IMR-90 (cell line): ENCODE measurements around the gene NCF2. TPM values are rescaled to one million over a fixed set of nuclear protein-coding genes. Genes with fewer than 3 reads are reported as not detected.

Experiments
- ATAC-seq: fragments of 200-7000 bp; cut with Tn5 transposase; 2 replicates; pipeline ENCODE4 v1.9.1; 2020; ENCODE audit warnings: low read depth, mild to moderate bottlenecking, moderate library complexity
- BruUV-seq: library from RNA; stranded (reverse); fragments of 400-500 nt; replicated peaks from 2 replicates; lab custom pipeline; 2021; lab: Mats Ljungman, UMichigan
- CTCF ChIA-PET: fragments of 300-600 bp; formaldehyde crosslinking; extraction: SDS; loops from one replicate; lab custom pipeline; 2021; ENCODE audit warnings: antibody characterized with exemption; lab: Yijun Ruan, JAX
- POLR2A ChIA-PET: fragments of 300-600 bp; sonication (Branson Sonifier 250); formaldehyde crosslinking; loops from one replicate; lab custom pipeline; 2022; ENCODE audit warnings: antibody characterized with exemption; ENCODE audit not compliant: unreplicated experiment; lab: Charles Lee
- DNase-seq: peaks from one replicate; pipeline ENCODE4 v3.0.0; 2013
- H2AFZ ChIP-seq: replicated peaks from 2 replicates; pipeline ENCODE3; 2013; ENCODE audit warnings: low read length, mild to moderate bottlenecking; ENCODE audit not compliant: poor library complexity
- H2AK5ac ChIP-seq: 2 replicates; pipeline ENCODE4 v1.6.1; 2013; ENCODE audit warnings: low read depth, low read length, inconsistent platforms
- H2AK9ac ChIP-seq: replicated peaks from 2 replicates; pipeline ENCODE3; 2013; ENCODE audit warnings: mild to moderate bottlenecking, low read depth, low read length, moderate library complexity; ENCODE audit not compliant: poor library complexity
- H2BK120ac ChIP-seq: 2 replicates; pipeline ENCODE4 v1.6.1; 2013; ENCODE audit warnings: low read depth, low read length, inconsistent platforms
- H2BK15ac ChIP-seq: 3 replicates; pipeline ENCODE4 v1.6.1; 2013; ENCODE audit warnings: low read depth, low read length, inconsistent platforms
- H2BK20ac ChIP-seq: 2 replicates; pipeline ENCODE4 v1.6.1; 2013; ENCODE audit warnings: low read depth, mild to moderate bottlenecking, inconsistent platforms, low read length, moderate library complexity
- H2BK5ac ChIP-seq: 2 replicates; pipeline ENCODE4 v1.6.1; 2013; ENCODE audit warnings: mild to moderate bottlenecking, low read depth, low read length, inconsistent platforms; ENCODE audit not compliant: poor library complexity, severe bottlenecking
- H3K14ac ChIP-seq: replicated peaks from 2 replicates; pipeline ENCODE4 v1.6.1; 2013; ENCODE audit warnings: low read depth, low read length, inconsistent platforms
- H3K18ac ChIP-seq: 2 replicates; pipeline ENCODE4 v1.6.1; 2013; ENCODE audit warnings: low read depth, low read length, control low read depth
- H3K23ac ChIP-seq: 2 replicates; pipeline ENCODE4 v1.6.1; 2013; ENCODE audit warnings: low read depth, low read length, inconsistent platforms
- H3K27ac ChIP-seq: 2 replicates; pipeline ENCODE4 v1.5.1; 2013; ENCODE audit warnings: mild to moderate bottlenecking, control low read depth, low read length; ENCODE audit not compliant: insufficient read depth
- H3K27me3 ChIP-seq: 2 replicates; pipeline ENCODE4 v1.6.1; 2013; ENCODE audit warnings: low read length; ENCODE audit not compliant: control insufficient read depth, insufficient read depth
- H3K36me3 ChIP-seq: 2 replicates; pipeline ENCODE4 v1.6.1; 2013; ENCODE audit warnings: low read length, mixed read lengths; ENCODE audit not compliant: control insufficient read depth, insufficient read depth
- H3K4ac ChIP-seq: 2 replicates; pipeline ENCODE4 v1.6.1; 2013; ENCODE audit warnings: low read depth, low read length, inconsistent platforms
- H3K4me1 ChIP-seq: 2 replicates; pipeline ENCODE4 v1.6.1; 2013; ENCODE audit warnings: low read length, mixed read lengths; ENCODE audit not compliant: control insufficient read depth, insufficient read depth
- H3K4me2 ChIP-seq: 2 replicates; pipeline ENCODE4 v1.6.1; 2013; ENCODE audit warnings: low read depth, mild to moderate bottlenecking, control low read depth, low read length, moderate library complexity
- H3K4me3 ChIP-seq: 2 replicates; pipeline ENCODE4 v1.5.1; 2013; ENCODE audit warnings: low read depth, mild to moderate bottlenecking, control low read depth, low read length, moderate library complexity; ENCODE audit not compliant: insufficient read depth
- H3K56ac ChIP-seq: 2 replicates; pipeline ENCODE4 v1.6.1; 2013; ENCODE audit warnings: low read length, inconsistent platforms; ENCODE audit not compliant: insufficient read depth; ENCODE audit errors: extremely low read depth
- H3K79me1 ChIP-seq, 2 experiments: 2 replicates each; pipeline ENCODE4 v1.6.1; 2013; ENCODE audit warnings: low read length in 2 of 2, inconsistent platforms in 1 of 2, low read depth in 1 of 2
- H3K9ac ChIP-seq: 2 replicates; pipeline ENCODE4 v1.6.1; 2013; ENCODE audit warnings: low read depth, low read length, control low read depth
- H3K9me1 ChIP-seq: 2 replicates; pipeline ENCODE4 v1.6.1; 2013; ENCODE audit warnings: low read length, inconsistent platforms; ENCODE audit not compliant: insufficient read depth
- H3K9me3 ChIP-seq: 2 replicates; pipeline ENCODE4 v1.6.1; 2013; ENCODE audit warnings: low read length; ENCODE audit not compliant: control insufficient read depth, insufficient read depth
- H4K20me1 ChIP-seq: 2 replicates; pipeline ENCODE4 v1.6.1; 2013; ENCODE audit warnings: low read length, inconsistent platforms; ENCODE audit not compliant: insufficient read depth
- H4K5ac ChIP-seq: 2 replicates; pipeline ENCODE4 v1.6.1; 2013; ENCODE audit warnings: mild to moderate bottlenecking, low read depth, low read length, control low read depth
- H4K8ac ChIP-seq, 2 experiments: 2 replicates each; pipeline ENCODE4 v1.6.1; 2013; ENCODE audit warnings: low read depth in 2 of 2, low read length in 2 of 2, control low read depth in 1 of 2, inconsistent platforms in 1 of 2
- H4K91ac ChIP-seq: 2 replicates; pipeline ENCODE4 v1.6.1; 2013; ENCODE audit warnings: low read depth, low read length, inconsistent platforms; ENCODE audit not compliant: insufficient read depth
- BHLHE40 ChIP-seq: fragments of 150-350 bp; IDR thresholded peaks from 2 replicates; pipeline ENCODE4 v1.6.1; 2016; ENCODE audit warnings: mild to moderate bottlenecking, low read depth, low read length
- CEBPB ChIP-seq: IDR thresholded peaks from 2 replicates; pipeline ENCODE4 v1.6.1; 2012; ENCODE audit warnings: low read depth, low read length, improper control_type of control experiment
- FOS ChIP-seq: fragments of 150-350 bp; IDR thresholded peaks from 2 replicates; pipeline ENCODE4 v1.6.1; 2016; ENCODE audit warnings: low read depth, low read length
- MXI1 ChIP-seq: IDR thresholded peaks from 2 replicates; pipeline ENCODE4 v1.6.1; 2012; ENCODE audit warnings: low read depth, mild to moderate bottlenecking, low read length, moderate library complexity, borderline replicate concordance
- POLR2A ChIP-seq: IDR thresholded peaks from 2 replicates; pipeline ENCODE4 v1.6.1; 2012; ENCODE audit warnings: mild to moderate bottlenecking, low read depth, low read length
- RCOR1 ChIP-seq: IDR thresholded peaks from 2 replicates; pipeline ENCODE4 v1.6.1; 2012; ENCODE audit warnings: mild to moderate bottlenecking, low read length, improper control_type of control experiment; ENCODE audit not compliant: insufficient replicate concordance
- RFX5 ChIP-seq: IDR thresholded peaks from 2 replicates; pipeline ENCODE4 v1.8.0; 2012; ENCODE audit warnings: low read depth, mild to moderate bottlenecking, low read length, moderate library complexity
- SMC3 ChIP-seq: fragments of 150-350 bp; IDR thresholded peaks from 2 replicates; pipeline ENCODE4 v1.6.1; 2016; ENCODE audit warnings: low read depth, mild to moderate bottlenecking, antibody characterized with exemption, low read length, moderate library complexity
- WGBS, 2 experiments: methylation state at CpG; one replicate each; pipeline versions ENCODE4 v1.1.5 to v1.1.7; 2013; ENCODE audit warnings: missing lambda C conversion rate in 2 of 2; ENCODE audit not compliant: insufficient read length in 1 of 2; ENCODE audit errors: extremely low coverage in 2 of 2; 5-methylcytosine and 5-hydroxymethylcytosine counted together
- dilution Hi-C: fragments of 300-500 bp; cut with HindIII; formaldehyde crosslinking; loops from one replicate; pipeline ENCODE4 v1.14.3; 2018; ENCODE audit warnings: low sequenced_read_pairs; ENCODE audit not compliant: unreplicated experiment
- in situ Hi-C: fragments of 300-500 bp; cut with MboI; formaldehyde crosslinking; loops from 3 replicates; pipeline ENCODE4 v1.14.3; 2019; ENCODE audit warnings: low sequenced_read_pairs, inconsistent platforms, mixed read lengths
- intact Hi-C: fragments of 100-400 bp; cut with micrococcal nuclease; formaldehyde crosslinking; loops from 2 replicates; pipeline ENCODE4 v1.10.0; 2022
- polyA plus RNA-seq, 3 experiments: library from polyadenylated mRNA; depleted of rRNA; stranded (reverse); fragments of >200 nt; gene quantifications; 2 replicates each; pipeline ENCODE4 v1.2.3, GENCODE V29; 2012; ENCODE audit warnings: low replicate concordance in 1 of 3
- total RNA-seq: library from RNA; depleted of rRNA; stranded (reverse); fragments of >200 nt; gene quantifications from 2 replicates; pipeline ENCODE4 v1.2.3, GENCODE V29; 2012
- TF ChIP-seq, protein P1 (sequence below): fragments of 150-350 bp; IDR thresholded peaks from 2 replicates; pipeline ENCODE4 v1.6.1; 2017; ENCODE audit warnings: mild to moderate bottlenecking, antibody characterized with exemption, low read length, low read depth
- TF ChIP-seq, protein P2 (sequence below): fragments of 150-350 bp; IDR thresholded peaks from 2 replicates; pipeline ENCODE4 v1.6.1; 2016; ENCODE audit warnings: low read depth, mild to moderate bottlenecking, low read length, moderate library complexity, borderline replicate concordance

Gene NCF2
- total and polyA plus RNA-seq, 2 of the 4 experiments (the other 2 are of a cell fraction) = 3.2 to 4.2 TPM

- Histone ChIP-seq H2AFZ (peak overlapping the region; percentile 90), H3K9ac (peak overlapping the region; percentile 95), H3K36me3 (peaks cover 9% of the 10 kb centered on the region), H4K8ac (peak overlapping the region; percentile 90 to 95), H4K91ac (peak overlapping the region; percentile 95), H3K4me3 (peak overlapping the region; percentile 85), H3K4me2 (peak overlapping the region; percentile 99), H3K9me3 (no peaks in the 10 kb centered on the region), H2BK15ac (no peak overlapping the region; the same call in 2 of the 3 replicates), H2BK5ac (peak overlapping the region; percentile 93), H2BK20ac (no peak overlapping the region), H4K20me1 (peaks cover 15% of the 10 kb centered on the region; the same call in 1 of the 2 replicates), H3K14ac (peak overlapping the region; percentile 99), H2AK9ac (peak overlapping the region; percentile 86), H4K5ac (peak overlapping the region; percentile 86), H3K4ac (peak overlapping the region; percentile 98), H2AK5ac (peak overlapping the region; percentile 91), H3K23ac (peak overlapping the region; percentile 98), H3K27me3 (no peaks in the 10 kb centered on the region), H3K27ac (peak overlapping the region; percentile 96), H3K56ac (peak overlapping the region; percentile 92), H2BK120ac (peak overlapping the region; percentile 75), H3K9me1 (peaks cover 7% of the 10 kb centered on the region; the same call in 1 of the 2 replicates), H3K18ac (peak overlapping the region; percentile 88), H3K4me1 (peaks cover 5% of the 10 kb centered on the region), H3K79me1 (peaks cover 7 to 26% of the 10 kb centered on the region in 2 experiments)
- no TSS peak for BruUV-seq
- dilution Hi-C loops = no loop called here
- CTCF ChIA-PET = interaction anchor here (1.0 kb wide), 1 partner anchor 20 kb away, joined by 4 read pairs; no protein-coding TSS in a partner anchor
- peak; percentile 4 for ATAC-seq
- WGBS, 2 experiments = 0% methylated on average over 4 of the region's 42 CpGs; no CpG with 5 or more reads in 1 of the 2 experiments
- no peak for DNase-seq
- in situ Hi-C loops = no loop called here
- TF ChIP-seq, protein P1, sequence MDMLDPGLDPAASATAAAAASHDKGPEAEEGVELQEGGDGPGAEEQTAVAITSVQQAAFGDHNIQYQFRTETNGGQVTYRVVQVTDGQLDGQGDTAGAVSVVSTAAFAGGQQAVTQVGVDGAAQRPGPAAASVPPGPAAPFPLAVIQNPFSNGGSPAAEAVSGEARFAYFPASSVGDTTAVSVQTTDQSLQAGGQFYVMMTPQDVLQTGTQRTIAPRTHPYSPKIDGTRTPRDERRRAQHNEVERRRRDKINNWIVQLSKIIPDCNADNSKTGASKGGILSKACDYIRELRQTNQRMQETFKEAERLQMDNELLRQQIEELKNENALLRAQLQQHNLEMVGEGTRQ = no peak
- no peak for TF ChIP-seq BHLHE40
- no peak for TF ChIP-seq RCOR1
- no peak for TF ChIP-seq POLR2A
- no peak for TF ChIP-seq FOS
- TF ChIP-seq, protein P2, sequence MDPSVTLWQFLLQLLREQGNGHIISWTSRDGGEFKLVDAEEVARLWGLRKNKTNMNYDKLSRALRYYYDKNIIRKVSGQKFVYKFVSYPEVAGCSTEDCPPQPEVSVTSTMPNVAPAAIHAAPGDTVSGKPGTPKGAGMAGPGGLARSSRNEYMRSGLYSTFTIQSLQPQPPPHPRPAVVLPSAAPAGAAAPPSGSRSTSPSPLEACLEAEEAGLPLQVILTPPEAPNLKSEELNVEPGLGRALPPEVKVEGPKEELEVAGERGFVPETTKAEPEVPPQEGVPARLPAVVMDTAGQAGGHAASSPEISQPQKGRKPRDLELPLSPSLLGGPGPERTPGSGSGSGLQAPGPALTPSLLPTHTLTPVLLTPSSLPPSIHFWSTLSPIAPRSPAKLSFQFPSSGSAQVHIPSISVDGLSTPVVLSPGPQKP = no peak
- TF ChIP-seq SMC3 = no peak
- no peak for TF ChIP-seq MXI1
- TF ChIP-seq CEBPB = no peak
- TF ChIP-seq RFX5 = no peak
- intact Hi-C loops = loop anchor here (10.0 kb wide), 2 partner anchors 420 to 750 kb away; partner anchors contain the start of genes C1orf21 and TSEN15
- POLR2A ChIA-PET = no interaction called here
Observed at GRCh38 chr1:183635099-183635605, 44.9 kb upstream of the NCF2 start.
